Activated naive CD8-positive, alpha-beta T cell treated with anti-CD3 and anti-CD28 coated beads, Interleukin-2, amount 50 U/mL, for 24 hours (primary cell): ENCODE measurements around the gene RNU1-3.
A peak's percentile ranks its signal among the peaks of the same experiment; 100 is the strongest.
"Not testable (repeated sequence)": the region's sequence is repeated elsewhere in the genome, so short reads cannot be mapped to it uniquely, and the experiment has no call there.

Experiments
- ATAC-seq: fragments of 150-1000 bp; cut with Tn5 transposase; one replicate; pipeline ENCODE4 v1.10.0; 2021
- DNase-seq: peaks from one replicate; pipeline ENCODE4 v3.0.0; 2021
- H3K27ac Mint-ChIP-seq: one replicate; pipeline ENCODE4 v1.8.0; 2021; ENCODE audit warnings: mild to moderate bottlenecking, mixed read lengths
- H3K27me3 Mint-ChIP-seq: one replicate; pipeline ENCODE4 v1.8.0; 2021; ENCODE audit warnings: mixed read lengths
- H3K36me3 Mint-ChIP-seq: one replicate; pipeline ENCODE4 v1.8.0; 2021; ENCODE audit warnings: low read depth, mixed read lengths
- H3K4me1 Mint-ChIP-seq: one replicate; pipeline ENCODE4 v1.8.0; 2021; ENCODE audit warnings: mixed read lengths
- H3K4me3 Mint-ChIP-seq: one replicate; pipeline ENCODE4 v1.8.0; 2021; ENCODE audit warnings: mild to moderate bottlenecking, moderate library complexity, mixed read lengths
- H3K9me3 Mint-ChIP-seq: one replicate; pipeline ENCODE4 v1.8.0; 2021; ENCODE audit warnings: mixed read lengths

RNU1-3 gene

DNA sequence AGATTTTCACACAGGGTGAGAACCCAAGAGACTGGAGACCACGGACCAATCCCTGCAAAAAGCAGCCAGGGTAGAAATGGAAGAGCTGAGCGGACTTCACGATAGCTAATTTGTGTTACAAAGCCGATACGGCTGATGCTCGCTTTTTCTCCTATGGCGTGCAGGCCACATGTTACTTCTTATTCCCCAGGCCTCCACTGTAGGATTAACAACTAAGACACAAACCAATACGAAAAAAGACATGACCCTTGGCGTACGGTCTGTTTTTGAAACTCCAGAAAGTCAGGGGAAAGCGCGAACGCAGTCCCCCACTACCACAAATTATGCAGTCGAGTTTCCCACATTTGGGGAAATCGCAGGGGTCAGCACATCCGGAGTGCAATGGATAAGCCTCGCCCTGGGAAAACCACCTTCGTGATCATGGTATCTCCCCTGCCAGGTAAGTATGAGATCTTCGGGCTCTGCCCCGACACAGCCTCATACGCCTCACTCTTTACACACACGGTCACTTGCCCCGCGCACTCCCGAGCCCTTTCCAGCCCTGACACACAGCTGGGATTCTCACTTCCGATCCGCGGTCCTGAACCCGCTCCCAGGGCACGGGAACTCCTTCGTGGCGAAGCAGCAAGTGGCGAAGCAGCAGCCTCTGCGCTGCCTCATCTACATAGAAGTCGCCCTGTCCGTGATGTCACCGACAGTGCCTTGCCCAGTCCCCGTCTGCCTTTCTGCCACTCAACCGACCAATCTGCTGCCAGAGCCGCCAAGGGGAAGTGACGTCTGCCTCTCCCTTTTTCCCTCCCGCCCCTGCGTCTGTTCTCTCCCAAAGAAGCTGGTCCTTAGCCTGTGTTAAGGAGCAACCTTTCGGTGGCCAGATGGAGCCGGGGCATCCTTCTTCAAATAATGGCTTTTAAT lies at the start of gene RNU1-3:
RNU1-3 (minus strand) TSS at position 447 of the 912 bp plus-strand sequence.
- H3K9me3 Mint-ChIP-seq, H3K4me3 Mint-ChIP-seq, H3K27me3 Mint-ChIP-seq, H3K27ac Mint-ChIP-seq, H3K4me1 Mint-ChIP-seq, H3K36me3 Mint-ChIP-seq, DNase-seq: not testable (repeated sequence)
- ATAC-seq, result peak; percentile 98

DNA sequence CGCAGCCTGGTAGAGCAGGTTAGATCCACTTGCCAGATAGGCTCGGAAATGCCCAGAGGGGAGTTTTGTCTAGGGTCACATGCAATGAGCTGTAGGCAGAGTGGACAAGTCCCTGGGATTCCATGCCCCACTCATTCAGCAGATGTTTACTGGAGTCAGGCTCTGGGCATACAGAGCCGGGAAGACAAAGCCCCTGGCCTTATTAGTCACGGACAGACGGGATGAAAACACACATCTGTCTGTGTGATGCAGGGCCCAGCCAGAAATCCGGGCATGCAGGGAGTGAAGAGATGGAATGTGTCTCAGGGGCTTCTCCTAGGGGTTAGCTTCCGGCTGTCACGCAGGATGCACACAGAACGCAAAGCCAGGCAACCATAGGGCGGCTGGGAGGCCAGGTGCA lies 46.7 kb upstream of the RNU1-3 start:
- not testable (repeated sequence) for H3K27ac Mint-ChIP-seq

GRCh38 chr1:16712984-16713383 lies 46.2 kb upstream of the RNU1-3 start:
- H3K4me1 Mint-ChIP-seq, H3K4me3 Mint-ChIP-seq, H3K27ac Mint-ChIP-seq, H3K9me3 Mint-ChIP-seq, H3K36me3 Mint-ChIP-seq, DNase-seq, ATAC-seq: not testable (repeated sequence)
- H3K27me3 Mint-ChIP-seq, result peaks cover 20% of the 10 kb centered on the region

More for the DNA sequence above, 46.7 kb upstream of the RNU1-3 start:
- not testable (repeated sequence) for H3K36me3 Mint-ChIP-seq, H3K4me1 Mint-ChIP-seq, ATAC-seq, DNase-seq, H3K4me3 Mint-ChIP-seq, H3K9me3 Mint-ChIP-seq
- H3K27me3 Mint-ChIP-seq, result peaks cover 21% of the 10 kb centered on the region

- not testable (repeated sequence) for H3K36me3 Mint-ChIP-seq, H3K9me3 Mint-ChIP-seq, H3K4me1 Mint-ChIP-seq, ATAC-seq, DNase-seq, H3K27ac Mint-ChIP-seq, H3K4me3 Mint-ChIP-seq
- peaks cover 16% of the 10 kb centered on the region for H3K27me3 Mint-ChIP-seq
Observed at GRCh38 chr1:16712582-16712981, 45.8 kb upstream of the RNU1-3 start.

DNA sequence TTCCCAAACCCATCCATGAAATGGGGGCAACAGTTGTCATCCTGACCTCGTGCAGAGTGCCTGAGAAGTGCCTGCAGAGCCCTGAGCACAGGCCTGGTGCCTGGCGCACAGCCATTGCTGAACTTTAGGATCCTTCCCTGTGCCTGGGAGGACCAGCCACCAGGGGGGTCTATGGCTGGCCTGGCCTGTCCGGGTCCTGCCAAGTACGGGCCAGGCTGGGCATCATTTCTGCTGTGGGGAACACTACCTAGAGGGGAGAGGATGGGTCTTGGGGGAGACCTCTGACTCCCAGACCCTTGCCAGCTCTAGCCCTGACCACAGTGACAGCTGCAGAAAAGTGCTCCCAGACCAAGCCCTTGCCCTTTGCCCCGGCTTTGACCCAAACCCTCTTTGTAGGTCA lies 45.4 kb upstream of the RNU1-3 start:
- H3K27ac Mint-ChIP-seq, H3K36me3 Mint-ChIP-seq, H3K4me3 Mint-ChIP-seq, H3K4me1 Mint-ChIP-seq, DNase-seq, ATAC-seq, H3K9me3 Mint-ChIP-seq: not testable (repeated sequence)
- peaks cover 11% of the 10 kb centered on the region for H3K27me3 Mint-ChIP-seq

DNA sequence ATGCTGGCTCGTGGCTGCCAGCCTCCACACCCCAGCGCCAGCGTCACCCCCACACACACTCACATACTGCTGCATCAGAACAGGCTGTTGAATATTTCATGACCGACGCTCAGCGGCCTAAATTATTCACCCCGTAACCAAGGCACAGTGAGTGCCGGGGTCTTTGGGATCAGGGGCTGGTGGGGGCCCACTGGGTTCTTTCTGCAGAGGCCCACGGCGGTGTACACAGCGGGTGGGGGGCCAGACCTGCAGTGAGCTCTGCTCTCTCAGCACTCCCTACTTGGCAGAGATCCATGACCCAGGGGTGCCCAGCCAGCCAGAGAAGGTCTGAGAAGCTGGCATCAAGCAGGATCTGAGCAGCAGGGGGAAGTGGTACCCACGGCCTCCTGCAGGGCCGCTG lies 43.9 kb upstream of the RNU1-3 start:
- not testable (repeated sequence) for H3K36me3 Mint-ChIP-seq, ATAC-seq, H3K27me3 Mint-ChIP-seq, DNase-seq, H3K4me1 Mint-ChIP-seq, H3K27ac Mint-ChIP-seq, H3K4me3 Mint-ChIP-seq, H3K9me3 Mint-ChIP-seq

- H3K4me1 Mint-ChIP-seq, H3K27me3 Mint-ChIP-seq, H3K27ac Mint-ChIP-seq, H3K9me3 Mint-ChIP-seq, H3K36me3 Mint-ChIP-seq, H3K4me3 Mint-ChIP-seq: not testable (repeated sequence)
- DNase-seq (peak; percentile 42), ATAC-seq (peak; percentile 78)
Observed at GRCh38 chr1:16709659-16710087, 42.9 kb upstream of the RNU1-3 start.

- H3K4me3 Mint-ChIP-seq, DNase-seq, H3K27ac Mint-ChIP-seq, ATAC-seq, H3K9me3 Mint-ChIP-seq, H3K36me3 Mint-ChIP-seq, H3K4me1 Mint-ChIP-seq, H3K27me3 Mint-ChIP-seq: not testable (repeated sequence)
Observed at GRCh38 chr1:16708704-16709103, 42.0 kb upstream of the RNU1-3 start.

DNA sequence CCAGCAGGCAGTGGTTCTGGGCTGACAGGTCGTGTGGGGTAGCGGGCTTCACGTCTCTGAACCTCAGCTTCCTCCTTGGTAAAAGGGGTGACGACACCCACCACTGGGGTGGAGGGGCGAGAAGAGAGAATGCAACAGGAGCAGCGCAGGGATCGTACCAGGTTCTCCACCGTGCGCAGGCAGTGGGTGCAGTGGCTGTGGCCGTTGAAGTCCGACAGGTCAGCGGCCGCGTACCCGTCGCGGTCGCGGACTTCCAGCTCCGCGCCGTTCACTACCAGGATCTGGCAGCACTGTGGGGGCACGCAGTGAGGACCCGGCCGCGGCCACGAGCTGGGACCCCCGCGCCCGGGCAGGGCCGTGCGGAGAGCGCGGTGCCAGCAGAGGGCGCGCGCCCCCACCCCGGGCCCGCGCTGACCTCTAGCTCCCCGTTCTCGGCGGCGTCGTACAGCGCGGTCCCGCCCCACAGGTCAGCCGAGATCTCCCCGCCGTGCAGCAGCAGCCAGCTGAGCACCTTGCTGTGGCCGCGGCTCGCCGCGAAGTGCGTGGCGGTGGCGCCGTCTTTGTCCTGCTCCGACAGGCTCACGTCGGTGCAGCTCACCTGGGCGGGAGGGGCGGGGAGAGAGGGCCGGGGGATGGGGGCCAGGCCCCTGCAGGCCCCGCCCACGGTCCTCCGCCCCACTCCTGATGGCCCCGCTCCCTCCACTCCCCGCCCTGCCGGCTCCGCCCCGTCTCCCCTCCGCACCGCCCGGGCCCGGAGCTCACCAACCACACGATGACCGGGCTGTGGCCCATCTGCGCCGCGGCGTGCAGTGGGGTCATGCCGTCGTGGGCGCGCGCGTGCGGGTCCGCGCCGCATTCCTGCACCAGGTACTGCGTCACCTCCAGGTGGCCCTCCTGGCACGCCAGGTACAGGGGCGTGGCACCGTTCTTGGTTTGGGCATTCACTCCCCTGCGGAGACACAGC lies 40.7 kb upstream of the RNU1-3 start:
- H3K36me3 Mint-ChIP-seq, ATAC-seq, H3K4me3 Mint-ChIP-seq, H3K4me1 Mint-ChIP-seq, H3K27ac Mint-ChIP-seq, H3K27me3 Mint-ChIP-seq, H3K9me3 Mint-ChIP-seq, DNase-seq: not testable (repeated sequence)

- not testable (repeated sequence) for DNase-seq, H3K4me1 Mint-ChIP-seq, ATAC-seq, H3K27me3 Mint-ChIP-seq, H3K36me3 Mint-ChIP-seq, H3K4me3 Mint-ChIP-seq, H3K9me3 Mint-ChIP-seq, H3K27ac Mint-ChIP-seq
Observed at GRCh38 chr1:16706302-16706701, 39.6 kb upstream of the RNU1-3 start.

DNA sequence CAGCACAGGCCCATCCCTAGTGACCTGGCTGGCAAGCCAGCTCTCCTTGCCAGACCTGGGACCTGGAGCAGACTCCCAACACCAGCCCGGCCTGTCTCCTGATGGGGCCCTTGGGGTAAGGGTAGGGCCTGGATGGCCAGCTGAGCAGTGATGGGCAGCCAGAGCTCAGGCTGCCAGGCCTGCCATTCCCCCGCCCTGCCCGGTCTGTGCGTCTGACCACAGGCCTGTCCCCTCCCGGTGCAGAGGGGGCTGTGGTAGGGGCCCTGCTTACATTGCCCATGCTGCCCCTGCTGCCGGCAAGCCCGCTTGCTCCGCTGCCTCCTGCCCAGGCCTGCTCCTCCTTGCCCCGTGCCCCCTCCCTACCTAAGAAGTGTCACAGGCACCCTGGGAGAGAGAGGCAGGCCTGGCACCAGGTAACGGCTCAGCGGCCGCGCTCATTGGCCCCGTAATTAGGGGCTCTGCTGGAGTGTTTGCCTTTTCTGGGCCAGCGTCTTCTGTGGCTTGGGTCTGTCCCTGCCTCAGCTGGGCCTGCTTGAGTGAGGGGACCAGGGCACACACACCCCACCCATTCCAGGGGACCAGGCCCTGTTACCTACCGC lies 37.9 kb upstream of the RNU1-3 start:
- not testable (repeated sequence) for DNase-seq, H3K36me3 Mint-ChIP-seq, H3K27me3 Mint-ChIP-seq, H3K9me3 Mint-ChIP-seq, H3K4me3 Mint-ChIP-seq, ATAC-seq, H3K4me1 Mint-ChIP-seq, H3K27ac Mint-ChIP-seq

GRCh38 chr1:16704076-16704475 lies 37.3 kb upstream of the RNU1-3 start:
- not testable (repeated sequence) for H3K4me3 Mint-ChIP-seq, H3K9me3 Mint-ChIP-seq, H3K27ac Mint-ChIP-seq, H3K4me1 Mint-ChIP-seq, H3K27me3 Mint-ChIP-seq, DNase-seq, H3K36me3 Mint-ChIP-seq, ATAC-seq

DNA sequence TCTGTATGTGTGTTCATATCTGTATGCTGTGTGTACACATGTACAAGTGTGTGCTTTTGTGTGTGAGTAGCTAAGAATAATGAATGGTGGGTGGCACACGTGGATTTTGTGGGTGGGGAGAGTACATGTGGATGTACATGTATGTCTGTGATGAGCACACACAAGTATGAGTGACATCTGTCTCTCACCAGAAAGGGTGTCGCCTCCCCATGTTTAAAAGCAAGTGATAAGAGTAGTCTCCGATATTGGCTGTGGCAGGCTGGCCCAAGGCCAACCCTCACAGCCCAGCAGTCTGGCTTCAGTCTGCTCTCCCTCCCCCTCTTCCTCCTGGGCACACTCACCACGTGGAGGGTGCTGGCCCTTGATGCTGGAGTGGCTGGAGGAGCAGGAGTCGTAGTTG lies 36.9 kb upstream of the RNU1-3 start:
- H3K27ac Mint-ChIP-seq, H3K4me3 Mint-ChIP-seq, H3K36me3 Mint-ChIP-seq, DNase-seq, H3K4me1 Mint-ChIP-seq, ATAC-seq, H3K27me3 Mint-ChIP-seq, H3K9me3 Mint-ChIP-seq: not testable (repeated sequence)

- not testable (repeated sequence) for H3K4me1 Mint-ChIP-seq, H3K9me3 Mint-ChIP-seq, H3K27me3 Mint-ChIP-seq, H3K27ac Mint-ChIP-seq, H3K36me3 Mint-ChIP-seq, H3K4me3 Mint-ChIP-seq, DNase-seq
- peak; percentile 57 for ATAC-seq
Observed at GRCh38 chr1:16703141-16703540, 36.4 kb upstream of the RNU1-3 start.
